HEK293 (cell line): Measurements from ENCODE around the gene KIAA0513.
A peak's percentile ranks its signal among the peaks of the same experiment; 100 is the strongest.

Experiments
- BCL11A ChIP-seq: fragments of 450-650 bp; formaldehyde crosslinking; IDR thresholded peaks from 2 replicates; pipeline ENCODE4 v1.5.1; 2016; ENCODE audit warnings: low read depth, missing biosample characterization, missing genetic modification characterization
- EGR2 ChIP-seq: fragments of 450-650 bp; formaldehyde crosslinking; IDR thresholded peaks from 2 replicates; pipeline ENCODE4 v1.5.1; 2016; ENCODE audit warnings: low read depth, missing biosample characterization, missing genetic modification characterization
- RBAK ChIP-seq: fragments of 450-650 bp; formaldehyde crosslinking; IDR thresholded peaks from 2 replicates; pipeline ENCODE4 v1.5.1; 2016; ENCODE audit warnings: missing biosample characterization, missing genetic modification characterization
- SCRT1 ChIP-seq: fragments of 450-650 bp; formaldehyde crosslinking; IDR thresholded peaks from 2 replicates; pipeline ENCODE4 v1.5.1; 2016; ENCODE audit warnings: missing biosample characterization, missing genetic modification characterization, borderline replicate concordance
- TRIM28 ChIP-seq: IDR thresholded peaks from 2 replicates; pipeline ENCODE4 v1.6.1; 2011; ENCODE audit warnings: low read length, control low read depth, borderline replicate concordance
- ZBTB17 ChIP-seq: fragments of 450-650 bp; formaldehyde crosslinking; IDR thresholded peaks from 2 replicates; pipeline ENCODE4 v1.5.1; 2016; ENCODE audit warnings: missing biosample characterization, missing genetic modification characterization
- ZBTB48 ChIP-seq: fragments of 450-650 bp; formaldehyde crosslinking; IDR thresholded peaks from 2 replicates; pipeline ENCODE4 v1.5.1; 2016; ENCODE audit warnings: missing biosample characterization, missing genetic modification characterization
- ZEB2 ChIP-seq: fragments of 450-650 bp; formaldehyde crosslinking; IDR thresholded peaks from 2 replicates; pipeline ENCODE4 v1.5.1; 2016; ENCODE audit warnings: missing biosample characterization, missing genetic modification characterization
- ZFP41 ChIP-seq: fragments of 450-650 bp; formaldehyde crosslinking; IDR thresholded peaks from 2 replicates; pipeline ENCODE4 v1.5.1; 2016; ENCODE audit warnings: missing biosample characterization, missing genetic modification characterization, borderline replicate concordance
- ZIC2 ChIP-seq: fragments of 450-650 bp; formaldehyde crosslinking; IDR thresholded peaks from 2 replicates; pipeline ENCODE4 v1.5.1; 2016; ENCODE audit warnings: missing biosample characterization, missing genetic modification characterization
- ZNF112 ChIP-seq: fragments of 450-650 bp; formaldehyde crosslinking; IDR thresholded peaks from 2 replicates; pipeline ENCODE4 v1.5.0; 2017; ENCODE audit warnings: missing biosample characterization, missing genetic modification characterization
- ZNF214 ChIP-seq: fragments of 450-650 bp; formaldehyde crosslinking; IDR thresholded peaks from 2 replicates; pipeline ENCODE4 v1.5.1; 2017; ENCODE audit warnings: missing biosample characterization, mild to moderate bottlenecking, missing genetic modification characterization, borderline replicate concordance
- ZNF223 ChIP-seq: fragments of 450-650 bp; formaldehyde crosslinking; IDR thresholded peaks from 2 replicates; pipeline ENCODE4 v1.5.1; 2016; ENCODE audit warnings: missing biosample characterization, missing genetic modification characterization
- ZNF26 ChIP-seq: fragments of 450-650 bp; formaldehyde crosslinking; IDR thresholded peaks from 2 replicates; pipeline ENCODE4 v1.5.1; 2016; ENCODE audit warnings: missing biosample characterization, missing genetic modification characterization
- ZNF324 ChIP-seq: fragments of 450-650 bp; formaldehyde crosslinking; IDR thresholded peaks from 2 replicates; pipeline ENCODE4 v1.5.1; 2016; ENCODE audit warnings: missing biosample characterization, missing genetic modification characterization
- ZNF335 ChIP-seq: fragments of 450-650 bp; formaldehyde crosslinking; conservative IDR thresholded peaks from 2 replicates; pipeline ENCODE4 v1.5.1; 2016; ENCODE audit warnings: missing biosample characterization, missing genetic modification characterization
- ZNF37A ChIP-seq: fragments of 450-650 bp; IDR thresholded peaks from 2 replicates; pipeline ENCODE4 v1.5.1; 2018; ENCODE audit warnings: missing biosample characterization, missing genetic modification characterization
- ZNF510 ChIP-seq: fragments of 450-650 bp; formaldehyde crosslinking; IDR thresholded peaks from 2 replicates; pipeline ENCODE4 v1.5.1; 2018; ENCODE audit warnings: mild to moderate bottlenecking, missing genetic modification characterization, missing biosample characterization; ENCODE audit not compliant: insufficient replicate concordance
- ZNF548 ChIP-seq: fragments of 450-650 bp; formaldehyde crosslinking; IDR thresholded peaks from 2 replicates; pipeline ENCODE4 v1.5.1; 2016; ENCODE audit warnings: missing biosample characterization, missing genetic modification characterization
- ZNF580 ChIP-seq: fragments of 450-650 bp; formaldehyde crosslinking; IDR thresholded peaks from 2 replicates; pipeline ENCODE4 v1.5.1; 2016; ENCODE audit warnings: missing biosample characterization, missing genetic modification characterization
- ZNF600 ChIP-seq: fragments of 450-650 bp; formaldehyde crosslinking; IDR thresholded peaks from 2 replicates; pipeline ENCODE4 v1.5.1; 2016; ENCODE audit warnings: missing biosample characterization, missing genetic modification characterization
- ZNF677 ChIP-seq: fragments of 450-650 bp; IDR thresholded peaks from 2 replicates; pipeline ENCODE4 v1.5.0; 2018; ENCODE audit warnings: missing biosample characterization, mild to moderate bottlenecking, missing genetic modification characterization, moderate library complexity
- ZSCAN5A ChIP-seq: fragments of 450-650 bp; formaldehyde crosslinking; IDR thresholded peaks from 2 replicates; pipeline ENCODE4 v1.5.1; 2016; ENCODE audit warnings: missing biosample characterization, missing genetic modification characterization
- TF ChIP-seq, protein P1 (sequence below): IDR thresholded peaks from 2 replicates; pipeline ENCODE4 v1.6.1; 2011; ENCODE audit warnings: mild to moderate bottlenecking, low read depth, low read length, borderline replicate concordance
- TF ChIP-seq, protein P2 (sequence below): fragments of 450-650 bp; formaldehyde crosslinking; IDR thresholded peaks from 2 replicates; pipeline ENCODE4 v1.5.1; 2017; ENCODE audit warnings: missing biosample characterization, missing genetic modification characterization
- TF ChIP-seq, protein P3 (sequence below): fragments of 450-650 bp; formaldehyde crosslinking; IDR thresholded peaks from 2 replicates; pipeline ENCODE4 v1.5.1; 2016; ENCODE audit warnings: missing biosample characterization, missing genetic modification characterization, borderline replicate concordance
- TF ChIP-seq, protein P4 (sequence below): fragments of 450-650 bp; formaldehyde crosslinking; conservative IDR thresholded peaks from 2 replicates; pipeline ENCODE4 v1.5.1; 2016; ENCODE audit warnings: low read depth, missing biosample characterization, missing genetic modification characterization

Gene KIAA0513

DNA sequence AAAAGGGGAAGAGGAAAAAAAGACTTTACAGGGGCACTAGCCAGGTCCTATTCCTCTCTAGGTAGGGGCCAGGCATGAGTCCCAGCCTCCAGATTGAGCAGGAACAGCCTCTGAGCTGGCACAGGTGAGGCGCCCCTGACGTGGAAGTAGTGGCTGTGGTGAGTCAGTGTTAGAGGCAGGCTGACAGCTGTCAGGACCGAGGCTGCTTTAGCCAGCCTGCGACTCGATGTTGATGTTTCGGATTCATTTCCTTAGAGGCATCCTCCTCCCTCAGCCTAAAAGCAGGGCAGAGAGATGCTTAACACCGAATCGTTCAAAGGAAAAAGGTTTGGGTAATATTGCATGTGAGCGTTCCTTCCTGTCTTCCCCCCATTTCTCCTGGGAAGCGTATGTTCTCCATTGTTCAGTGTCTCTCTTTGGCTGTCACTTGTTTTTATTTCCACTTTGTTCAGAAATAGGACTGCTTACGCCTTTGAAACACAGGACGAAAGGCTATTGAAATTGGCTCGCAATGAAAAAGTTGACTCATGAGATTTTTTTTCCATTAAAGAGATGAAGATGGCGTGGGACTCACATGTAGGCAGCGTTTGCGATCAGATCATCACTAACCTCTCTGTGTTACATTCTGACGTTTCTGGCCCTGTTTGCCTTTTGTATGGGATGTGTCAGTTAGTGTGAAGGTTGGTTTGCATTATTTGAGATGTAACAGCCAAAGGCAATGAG is 1.3 kb downstream of the KIAA0513 start (continued):
- TF ChIP-seq ZNF223 (tag by site-specific recombination) (no peak), BCL11A (tag by site-specific recombination) (no peak), ZNF580 (tag by site-specific recombination) (no peak), ZFP41 (no peak), SCRT1 (tag by site-specific recombination) (no peak), ZIC2 (no peak), ZNF677 (tag by site-specific recombination) (no peak), ZNF335 (0 out of 2 replicates have a peak, but pooled peaks have one; percentile 87), ZNF112 (tag by site-specific recombination) (no peak), ZSCAN5A (tag by site-specific recombination) (no peak), ZBTB48 (tag by site-specific recombination) (no peak), ZNF324 (tag by site-specific recombination) (no peak), ZNF548 (tag by site-specific recombination) (no peak), ZNF600 (tag by site-specific recombination) (peak; percentile 77; the same call in 1 of the 2 replicates), ZNF37A (tag by site-specific recombination) (no peak), EGR2 (tag by site-specific recombination) (0 out of 2 replicates have a peak, but pooled peaks have one; percentile 41), RBAK (tag by site-specific recombination) (no peak), ZNF510 (tag by site-specific recombination) (no peak), ZNF214 (no peak), TRIM28 (no peak), ZNF26 (no peak), ZBTB17 (tag by site-specific recombination) (peak; percentile 93), ZEB2 (tag by site-specific recombination) (no peak)
- TF ChIP-seq, protein P1, sequence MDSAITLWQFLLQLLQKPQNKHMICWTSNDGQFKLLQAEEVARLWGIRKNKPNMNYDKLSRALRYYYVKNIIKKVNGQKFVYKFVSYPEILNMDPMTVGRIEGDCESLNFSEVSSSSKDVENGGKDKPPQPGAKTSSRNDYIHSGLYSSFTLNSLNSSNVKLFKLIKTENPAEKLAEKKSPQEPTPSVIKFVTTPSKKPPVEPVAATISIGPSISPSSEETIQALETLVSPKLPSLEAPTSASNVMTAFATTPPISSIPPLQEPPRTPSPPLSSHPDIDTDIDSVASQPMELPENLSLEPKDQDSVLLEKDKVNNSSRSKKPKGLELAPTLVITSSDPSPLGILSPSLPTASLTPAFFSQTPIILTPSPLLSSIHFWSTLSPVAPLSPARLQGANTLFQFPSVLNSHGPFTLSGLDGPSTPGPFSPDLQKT, result no peak
- TF ChIP-seq, protein P2, sequence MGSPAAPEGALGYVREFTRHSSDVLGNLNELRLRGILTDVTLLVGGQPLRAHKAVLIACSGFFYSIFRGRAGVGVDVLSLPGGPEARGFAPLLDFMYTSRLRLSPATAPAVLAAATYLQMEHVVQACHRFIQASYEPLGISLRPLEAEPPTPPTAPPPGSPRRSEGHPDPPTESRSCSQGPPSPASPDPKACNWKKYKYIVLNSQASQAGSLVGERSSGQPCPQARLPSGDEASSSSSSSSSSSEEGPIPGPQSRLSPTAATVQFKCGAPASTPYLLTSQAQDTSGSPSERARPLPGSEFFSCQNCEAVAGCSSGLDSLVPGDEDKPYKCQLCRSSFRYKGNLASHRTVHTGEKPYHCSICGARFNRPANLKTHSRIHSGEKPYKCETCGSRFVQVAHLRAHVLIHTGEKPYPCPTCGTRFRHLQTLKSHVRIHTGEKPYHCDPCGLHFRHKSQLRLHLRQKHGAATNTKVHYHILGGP, result no peak
- TF ChIP-seq, protein P3, sequence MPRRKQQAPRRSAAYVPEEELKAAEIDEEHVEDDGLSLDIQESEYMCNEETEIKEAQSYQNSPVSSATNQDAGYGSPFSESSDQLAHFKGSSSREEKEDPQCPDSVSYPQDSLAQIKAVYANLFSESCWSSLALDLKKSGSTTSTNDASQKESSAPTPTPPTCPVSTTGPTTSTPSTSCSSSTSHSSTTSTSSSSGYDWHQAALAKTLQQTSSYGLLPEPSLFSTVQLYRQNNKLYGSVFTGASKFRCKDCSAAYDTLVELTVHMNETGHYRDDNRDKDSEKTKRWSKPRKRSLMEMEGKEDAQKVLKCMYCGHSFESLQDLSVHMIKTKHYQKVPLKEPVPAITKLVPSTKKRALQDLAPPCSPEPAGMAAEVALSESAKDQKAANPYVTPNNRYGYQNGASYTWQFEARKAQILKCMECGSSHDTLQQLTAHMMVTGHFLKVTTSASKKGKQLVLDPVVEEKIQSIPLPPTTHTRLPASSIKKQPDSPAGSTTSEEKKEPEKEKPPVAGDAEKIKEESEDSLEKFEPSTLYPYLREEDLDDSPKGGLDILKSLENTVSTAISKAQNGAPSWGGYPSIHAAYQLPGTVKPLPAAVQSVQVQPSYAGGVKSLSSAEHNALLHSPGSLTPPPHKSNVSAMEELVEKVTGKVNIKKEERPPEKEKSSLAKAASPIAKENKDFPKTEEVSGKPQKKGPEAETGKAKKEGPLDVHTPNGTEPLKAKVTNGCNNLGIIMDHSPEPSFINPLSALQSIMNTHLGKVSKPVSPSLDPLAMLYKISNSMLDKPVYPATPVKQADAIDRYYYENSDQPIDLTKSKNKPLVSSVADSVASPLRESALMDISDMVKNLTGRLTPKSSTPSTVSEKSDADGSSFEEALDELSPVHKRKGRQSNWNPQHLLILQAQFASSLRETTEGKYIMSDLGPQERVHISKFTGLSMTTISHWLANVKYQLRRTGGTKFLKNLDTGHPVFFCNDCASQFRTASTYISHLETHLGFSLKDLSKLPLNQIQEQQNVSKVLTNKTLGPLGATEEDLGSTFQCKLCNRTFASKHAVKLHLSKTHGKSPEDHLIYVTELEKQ (tag by site-specific recombination), result 0 out of 2 replicates have a peak, but pooled peaks have one; percentile 12
- TF ChIP-seq, protein P4, sequence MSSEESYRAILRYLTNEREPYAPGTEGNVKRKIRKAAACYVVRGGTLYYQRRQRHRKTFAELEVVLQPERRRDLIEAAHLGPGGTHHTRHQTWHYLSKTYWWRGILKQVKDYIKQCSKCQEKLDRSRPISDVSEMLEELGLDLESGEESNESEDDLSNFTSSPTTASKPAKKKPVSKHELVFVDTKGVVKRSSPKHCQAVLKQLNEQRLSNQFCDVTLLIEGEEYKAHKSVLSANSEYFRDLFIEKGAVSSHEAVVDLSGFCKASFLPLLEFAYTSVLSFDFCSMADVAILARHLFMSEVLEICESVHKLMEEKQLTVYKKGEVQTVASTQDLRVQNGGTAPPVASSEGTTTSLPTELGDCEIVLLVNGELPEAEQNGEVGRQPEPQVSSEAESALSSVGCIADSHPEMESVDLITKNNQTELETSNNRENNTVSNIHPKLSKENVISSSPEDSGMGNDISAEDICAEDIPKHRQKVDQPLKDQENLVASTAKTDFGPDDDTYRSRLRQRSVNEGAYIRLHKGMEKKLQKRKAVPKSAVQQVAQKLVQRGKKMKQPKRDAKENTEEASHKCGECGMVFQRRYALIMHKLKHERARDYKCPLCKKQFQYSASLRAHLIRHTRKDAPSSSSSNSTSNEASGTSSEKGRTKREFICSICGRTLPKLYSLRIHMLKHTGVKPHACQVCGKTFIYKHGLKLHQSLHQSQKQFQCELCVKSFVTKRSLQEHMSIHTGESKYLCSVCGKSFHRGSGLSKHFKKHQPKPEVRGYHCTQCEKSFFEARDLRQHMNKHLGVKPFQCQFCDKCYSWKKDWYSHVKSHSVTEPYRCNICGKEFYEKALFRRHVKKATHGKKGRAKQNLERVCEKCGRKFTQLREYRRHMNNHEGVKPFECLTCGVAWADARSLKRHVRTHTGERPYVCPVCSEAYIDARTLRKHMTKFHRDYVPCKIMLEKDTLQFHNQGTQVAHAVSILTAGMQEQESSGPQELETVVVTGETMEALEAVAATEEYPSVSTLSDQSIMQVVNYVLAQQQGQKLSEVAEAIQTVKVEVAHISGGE (tag by site-specific recombination), result no peak
